Memory B cell (primary cell): ENCODE results near the gene COL4A6.

Source experiments
- ATAC-seq: fragments of 150-1000 bp; cut with Tn5 transposase; 2 replicates; pipeline ENCODE4 v1.10.0; 2021; ENCODE audit warnings: low read depth, mild to moderate bottlenecking, moderate library complexity
- DNase-seq, 2 donors: peaks; one replicate each; pipeline ENCODE4 v3.0.0; 2022; ENCODE audit warnings: low spot score in 2 of 2
- H3K27ac Mint-ChIP-seq: one replicate; pipeline ENCODE4 v1.8.0; 2022; ENCODE audit warnings: mild to moderate bottlenecking, moderate library complexity, mixed read lengths
- H3K27me3 Mint-ChIP-seq: one replicate; pipeline ENCODE4 v1.8.0; 2022; ENCODE audit warnings: mixed read lengths
- H3K36me3 Mint-ChIP-seq: one replicate; pipeline ENCODE4 v1.8.0; 2022; ENCODE audit warnings: mild to moderate bottlenecking, mixed read lengths
- H3K4me1 Mint-ChIP-seq: one replicate; pipeline ENCODE4 v1.8.0; 2022; ENCODE audit warnings: mixed read lengths
- H3K4me3 Mint-ChIP-seq: one replicate; pipeline ENCODE4 v1.8.0; 2022; ENCODE audit warnings: mild to moderate bottlenecking, moderate library complexity, mixed read lengths
- H3K9me3 Mint-ChIP-seq: one replicate; pipeline ENCODE4 v1.8.0; 2022; ENCODE audit warnings: mixed read lengths

COL4A6 gene

DNA sequence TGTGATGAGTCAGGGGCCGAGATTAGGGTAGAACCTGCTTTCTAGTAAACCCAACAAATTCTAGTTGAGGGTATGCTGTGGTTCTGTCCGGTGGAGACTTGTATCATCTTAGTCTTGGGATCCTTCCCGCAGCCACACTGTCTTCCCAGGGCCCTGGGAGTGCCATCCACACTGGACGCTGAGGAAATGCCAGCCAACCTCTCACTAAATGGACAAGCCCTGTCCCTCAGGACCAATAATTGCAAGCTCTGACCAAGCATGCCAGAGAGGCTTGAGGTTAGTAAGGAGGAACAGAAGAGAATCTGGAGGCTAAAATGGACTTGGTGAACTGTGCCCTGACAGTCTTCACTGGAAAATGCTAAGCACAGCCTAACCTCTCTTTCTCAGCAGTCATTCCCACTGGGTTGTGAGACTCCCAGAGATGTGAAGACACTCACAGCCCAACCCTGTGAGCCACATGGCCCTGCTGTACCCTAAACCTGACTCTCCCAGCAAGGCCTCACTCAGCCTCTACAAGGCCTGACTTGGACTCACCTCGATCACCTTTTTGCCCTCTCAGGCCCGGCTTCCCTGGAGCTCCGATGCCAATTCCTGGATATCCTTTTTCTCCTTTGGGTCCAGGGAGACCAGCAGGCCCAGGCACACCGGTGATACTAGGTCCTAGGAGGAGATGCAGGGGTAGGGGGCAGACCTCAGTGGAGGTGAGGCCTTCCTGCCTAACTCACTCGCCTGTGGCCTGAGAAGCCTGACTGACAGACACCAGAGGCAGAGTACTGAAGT lies 269.1 kb downstream of the COL4A6 start:
- Mint-ChIP-seq H3K9me3 (no peaks in the 10 kb centered on the region), H3K27me3 (no peaks in the 10 kb centered on the region), H3K36me3 (no peaks in the 10 kb centered on the region), H3K4me3 (no peak overlapping the region), H3K27ac (no peak overlapping the region), H3K4me1 (no peaks in the 10 kb centered on the region)
- DNase-seq, result no peak
- no peak for ATAC-seq

DNA sequence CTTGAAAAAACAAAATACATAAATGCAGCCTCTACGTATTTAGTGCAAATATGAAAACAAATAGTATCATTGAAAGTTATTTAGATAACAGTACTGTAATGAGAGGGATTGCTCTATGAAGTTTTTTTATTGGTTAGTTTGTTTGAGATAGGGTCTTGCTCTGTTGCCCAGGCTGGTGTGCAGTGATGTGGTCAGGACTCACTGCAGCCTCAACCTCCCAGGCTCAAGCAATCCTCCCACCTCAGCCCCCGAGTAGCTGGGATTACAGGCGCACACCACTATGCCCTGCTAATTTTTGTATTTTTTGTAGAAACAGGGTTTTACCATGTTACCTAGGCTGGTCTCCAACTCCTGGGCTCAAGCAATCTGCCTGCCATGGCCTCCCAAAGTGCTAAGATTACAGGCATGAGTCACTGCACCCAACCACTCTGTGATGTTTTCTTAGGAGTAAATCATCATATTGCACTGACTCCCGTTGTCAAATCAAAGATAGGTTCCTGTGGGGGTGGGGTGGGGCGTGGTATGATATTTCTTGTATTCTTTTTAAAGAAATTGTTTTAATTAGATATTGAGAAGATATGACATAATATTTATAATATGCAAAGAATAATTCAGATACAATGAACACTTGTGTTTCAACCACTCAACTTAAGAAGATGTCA lies 270.9 kb downstream of the COL4A6 start:
- no peaks in the 10 kb centered on the region for H3K36me3 Mint-ChIP-seq
- DNase-seq (no peak), ATAC-seq (no peak)
- no peak overlapping the region for H3K4me3 Mint-ChIP-seq
- H3K27ac Mint-ChIP-seq, result no peak overlapping the region
- no peaks in the 10 kb centered on the region for H3K27me3 Mint-ChIP-seq
- no peaks in the 10 kb centered on the region for H3K4me1 Mint-ChIP-seq
- peaks cover 1% of the 10 kb centered on the region for H3K9me3 Mint-ChIP-seq

DNA sequence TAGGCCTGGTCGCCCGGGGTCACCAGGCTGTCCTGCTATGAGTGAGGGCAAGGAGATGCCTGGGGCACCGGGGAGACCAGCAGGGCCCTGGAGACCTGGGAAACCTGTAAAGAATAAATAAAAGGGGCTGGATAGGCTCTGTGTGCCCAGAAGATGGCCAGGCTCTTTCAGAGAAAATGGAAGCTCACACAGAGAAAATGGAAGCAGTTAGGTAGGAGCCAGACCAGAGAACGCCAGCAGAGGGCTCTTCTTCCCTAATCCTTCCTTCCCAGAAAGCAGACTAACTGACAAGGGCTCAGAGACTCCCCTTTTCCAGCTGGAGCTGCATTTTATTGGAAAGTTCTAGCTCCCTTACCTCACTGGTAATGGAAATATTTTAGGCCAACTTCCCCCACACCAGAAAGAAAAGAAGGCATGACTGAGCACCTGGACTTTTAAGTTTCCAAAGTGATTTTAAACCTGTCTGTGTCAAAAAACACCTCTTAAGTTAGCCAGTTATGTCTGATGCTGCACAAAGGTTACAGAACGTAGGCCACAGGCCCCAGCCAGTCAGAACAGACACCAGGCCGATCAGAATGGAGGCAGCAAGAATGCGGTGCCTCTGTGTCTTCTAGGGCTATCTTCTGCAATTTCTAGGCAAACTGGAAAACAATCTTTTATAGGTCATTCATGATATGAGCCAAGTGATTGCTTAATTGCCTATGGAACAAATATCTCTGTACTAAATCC lies 272.7 kb downstream of the COL4A6 start:
- Mint-ChIP-seq H3K27me3 (no peaks in the 10 kb centered on the region), H3K27ac (no peak overlapping the region), H3K9me3 (peaks cover 1% of the 10 kb centered on the region), H3K4me1 (no peaks in the 10 kb centered on the region), H3K4me3 (no peak overlapping the region), H3K36me3 (no peaks in the 10 kb centered on the region)
- no peak for DNase-seq
- ATAC-seq, result no peak

DNA sequence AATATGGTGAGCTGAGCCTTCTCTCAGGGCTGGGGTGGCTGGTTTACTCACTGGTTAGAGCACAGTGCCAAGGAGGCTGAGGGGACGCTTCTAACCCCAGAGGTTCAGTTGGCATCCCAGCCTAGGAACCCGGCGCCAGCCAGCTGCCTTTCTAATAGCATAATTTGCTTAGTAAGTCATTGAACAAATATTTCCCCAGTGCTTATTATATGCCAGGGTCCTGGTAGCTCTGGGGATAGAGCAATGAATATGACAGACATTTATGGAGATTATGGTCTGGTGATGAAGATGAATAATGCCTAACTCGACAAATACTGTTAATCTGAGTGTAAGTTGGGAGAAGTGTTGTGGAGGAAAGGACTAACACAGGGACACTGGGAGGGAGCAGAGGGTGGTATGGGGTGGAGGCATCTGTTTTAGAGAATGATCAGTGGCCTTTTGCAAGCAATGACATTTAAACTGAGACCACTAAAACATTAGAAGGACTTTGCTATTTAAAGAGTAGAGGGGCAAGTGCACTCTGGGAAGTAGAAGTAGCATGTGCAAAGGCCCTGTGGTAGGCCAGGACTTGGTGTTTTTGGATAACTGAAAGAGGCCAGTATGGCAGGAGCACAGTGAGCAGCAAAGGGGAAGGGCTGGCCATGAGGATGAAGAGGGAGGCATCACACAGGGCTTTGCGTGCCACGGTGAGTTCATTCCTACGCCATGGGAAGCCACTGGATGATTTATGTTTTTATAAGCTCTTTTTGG lies 274.7 kb downstream of the COL4A6 start:
- Mint-ChIP-seq H3K27me3 (no peaks in the 10 kb centered on the region), H3K9me3 (peaks cover 1% of the 10 kb centered on the region), H3K27ac (no peak overlapping the region), H3K36me3 (no peaks in the 10 kb centered on the region), H3K4me3 (no peak overlapping the region), H3K4me1 (no peaks in the 10 kb centered on the region)
- DNase-seq (no peak), ATAC-seq (no peak)

DNA sequence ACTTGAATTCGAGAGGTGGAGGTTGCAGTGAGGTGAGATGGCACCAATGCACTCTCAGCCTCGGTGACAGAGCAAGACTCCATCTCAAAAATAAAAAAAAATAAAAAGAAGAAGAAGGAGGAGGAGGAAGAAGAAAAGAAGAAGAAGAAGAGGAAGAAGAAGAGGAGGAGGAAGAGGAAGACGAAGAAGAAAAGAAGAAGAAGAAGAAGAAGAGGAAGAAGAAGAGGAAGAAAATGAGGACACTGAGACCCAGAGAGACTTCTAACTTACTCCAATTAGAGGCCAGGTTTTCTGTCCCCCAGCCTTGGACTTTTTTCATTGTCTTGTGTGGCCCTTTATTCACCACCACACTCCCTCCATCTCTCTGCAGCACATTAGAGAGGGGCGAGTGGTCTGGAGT lies 276.0 kb downstream of the COL4A6 start:
- H3K27me3 Mint-ChIP-seq, result no peaks in the 10 kb centered on the region
- H3K9me3 Mint-ChIP-seq, result peaks cover 1% of the 10 kb centered on the region
- no peaks in the 10 kb centered on the region for H3K36me3 Mint-ChIP-seq
- H3K4me3 Mint-ChIP-seq, result no peak overlapping the region
- H3K4me1 Mint-ChIP-seq, result no peaks in the 10 kb centered on the region
- DNase-seq, result no peak
- ATAC-seq, result no peak
- no peak overlapping the region for H3K27ac Mint-ChIP-seq

DNA sequence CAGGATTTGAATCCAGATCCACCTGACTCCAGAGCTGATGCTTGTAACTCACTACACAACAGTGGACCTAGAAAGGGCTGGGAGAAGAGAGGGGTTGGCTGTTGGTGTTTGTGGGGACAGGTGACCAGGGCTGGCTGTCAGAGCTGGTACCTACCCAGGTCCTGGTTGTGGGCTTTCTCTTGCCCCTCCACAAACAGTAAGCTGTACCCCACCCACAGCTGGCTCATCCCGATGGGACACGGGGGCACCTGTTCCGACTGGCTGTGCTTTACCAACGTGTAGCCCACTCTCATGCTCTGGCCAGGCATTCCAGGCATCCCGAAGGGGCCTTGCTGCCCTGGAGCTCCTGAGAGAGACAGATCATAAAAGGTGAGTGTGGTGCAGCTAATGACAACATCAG lies 277.9 kb downstream of the COL4A6 start:
- ATAC-seq (no peak), DNase-seq (no peak)
- Mint-ChIP-seq H3K27me3 (no peaks in the 10 kb centered on the region), H3K36me3 (peaks cover 4% of the 10 kb centered on the region), H3K27ac (no peak overlapping the region), H3K4me1 (no peaks in the 10 kb centered on the region), H3K4me3 (no peak overlapping the region), H3K9me3 (peaks cover 1% of the 10 kb centered on the region)

DNA sequence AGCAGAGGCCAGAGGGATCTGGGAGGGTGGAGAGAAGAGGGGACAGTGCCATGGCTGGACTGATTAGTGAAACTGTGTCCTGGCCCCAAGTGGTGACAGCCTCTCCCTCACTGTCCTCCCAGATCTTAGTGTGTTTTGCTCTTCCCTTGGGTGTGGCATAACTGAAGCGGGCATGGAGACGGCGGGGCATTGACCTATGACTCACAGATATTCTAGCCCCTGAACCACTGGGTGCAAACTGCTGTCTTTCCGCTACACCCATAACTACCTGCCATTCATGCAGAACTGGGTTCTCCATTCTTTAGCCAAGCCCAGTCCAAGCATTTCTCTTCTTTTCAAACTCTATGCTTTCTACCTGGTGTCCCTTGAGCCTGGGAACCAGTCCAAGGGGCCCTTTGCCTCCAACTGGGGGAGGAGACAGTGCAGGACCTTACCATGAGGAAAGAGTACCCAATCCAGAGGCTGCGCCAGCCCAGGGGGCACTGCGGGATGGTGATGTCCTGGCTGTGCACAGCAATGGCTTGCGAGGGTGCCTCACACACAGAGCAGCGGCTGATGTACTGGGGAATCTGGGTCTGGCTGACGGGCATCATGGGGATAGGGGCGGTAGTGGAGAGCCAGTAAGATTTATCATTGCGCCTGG lies 279.1 kb downstream of the COL4A6 start:
- Mint-ChIP-seq H3K27me3 (no peaks in the 10 kb centered on the region), H3K9me3 (peaks cover 1% of the 10 kb centered on the region), H3K4me1 (no peaks in the 10 kb centered on the region), H3K36me3 (peaks cover 7% of the 10 kb centered on the region), H3K4me3 (no peak overlapping the region), H3K27ac (no peak overlapping the region)
- ATAC-seq, result no peak
- DNase-seq, result no peak

DNA sequence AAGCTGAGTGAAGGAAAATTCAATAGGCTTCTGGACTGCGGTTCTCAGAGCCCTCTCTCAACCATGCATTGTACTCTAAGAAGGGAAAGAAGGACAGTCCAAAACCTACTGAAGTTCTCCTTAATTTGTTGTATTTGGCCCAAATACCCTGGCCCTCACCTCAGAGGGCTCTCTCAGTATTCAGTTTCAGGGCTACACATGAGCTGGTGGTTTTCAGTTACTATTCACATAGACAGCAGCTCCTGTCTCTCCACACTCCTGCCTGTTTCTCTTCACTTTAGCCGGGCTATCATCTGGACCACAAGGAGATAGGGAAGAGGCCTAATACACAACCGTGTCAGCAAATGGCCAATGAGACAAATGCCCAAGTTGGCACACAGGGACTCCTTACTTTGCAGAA lies 280.6 kb downstream of the COL4A6 start:
- Mint-ChIP-seq H3K27ac (no peak overlapping the region), H3K4me1 (no peaks in the 10 kb centered on the region), H3K36me3 (peaks cover 13% of the 10 kb centered on the region), H3K27me3 (no peaks in the 10 kb centered on the region), H3K4me3 (no peak overlapping the region), H3K9me3 (no peaks in the 10 kb centered on the region)
- ATAC-seq (no peak), DNase-seq (no peak)

DNA sequence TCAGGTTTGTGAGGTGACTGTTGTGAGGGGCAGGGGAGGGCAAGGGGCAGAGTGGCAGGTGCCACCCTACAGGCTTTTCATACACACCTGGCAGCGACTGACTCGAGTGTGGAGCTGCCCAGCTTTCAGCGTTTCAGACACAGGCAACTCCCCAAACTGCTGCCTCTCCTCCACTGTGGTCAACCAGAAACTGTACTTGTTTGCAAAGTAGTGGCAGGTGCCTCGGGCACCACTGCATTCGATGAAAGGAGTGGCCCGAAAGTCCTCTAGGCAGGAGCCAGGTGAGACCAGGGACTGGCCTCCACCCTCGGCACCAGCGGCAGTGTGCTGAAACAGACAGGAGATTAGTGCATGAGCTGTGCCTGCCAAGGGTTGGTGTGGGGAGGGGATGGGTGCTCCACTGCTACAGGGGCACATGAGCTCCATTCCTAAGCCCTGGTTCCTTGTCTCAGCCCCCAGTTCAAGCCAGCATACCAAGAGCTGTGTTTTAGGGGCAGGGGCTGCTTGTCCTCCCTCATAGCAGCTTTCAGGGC lies 281.2 kb downstream of the COL4A6 start:
- Mint-ChIP-seq H3K36me3 (peaks cover 13% of the 10 kb centered on the region), H3K9me3 (no peaks in the 10 kb centered on the region), H3K4me1 (no peaks in the 10 kb centered on the region), H3K27ac (no peak overlapping the region), H3K27me3 (no peaks in the 10 kb centered on the region), H3K4me3 (no peak overlapping the region)
- DNase-seq (no peak), ATAC-seq (no peak)

DNA sequence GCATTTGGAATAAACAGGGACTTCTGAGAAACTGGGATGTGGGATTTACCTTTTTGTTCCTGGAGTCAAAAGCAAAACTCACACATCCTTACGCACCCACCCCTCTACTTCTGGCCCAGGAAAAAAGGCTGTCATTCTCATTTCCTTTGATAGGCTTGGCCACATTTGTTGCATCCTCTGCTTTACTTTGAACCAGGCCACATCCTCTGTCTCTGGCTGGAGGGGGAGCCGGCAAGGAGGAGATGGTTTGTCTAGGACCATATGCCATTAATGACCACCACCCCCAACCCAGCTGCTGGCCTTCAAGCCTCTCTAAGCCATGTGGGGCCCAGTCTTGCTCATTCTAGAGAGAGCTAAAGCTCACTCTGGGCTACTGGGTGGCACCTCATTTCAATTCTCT lies 282.1 kb downstream of the COL4A6 start:
- H3K36me3 Mint-ChIP-seq, result peaks cover 15% of the 10 kb centered on the region
- H3K27me3 Mint-ChIP-seq, result no peaks in the 10 kb centered on the region
- DNase-seq, result no peak
- ATAC-seq, result no peak
- no peak overlapping the region for H3K27ac Mint-ChIP-seq
- H3K9me3 Mint-ChIP-seq, result no peaks in the 10 kb centered on the region
- H3K4me3 Mint-ChIP-seq, result no peak overlapping the region
- no peaks in the 10 kb centered on the region for H3K4me1 Mint-ChIP-seq

DNA sequence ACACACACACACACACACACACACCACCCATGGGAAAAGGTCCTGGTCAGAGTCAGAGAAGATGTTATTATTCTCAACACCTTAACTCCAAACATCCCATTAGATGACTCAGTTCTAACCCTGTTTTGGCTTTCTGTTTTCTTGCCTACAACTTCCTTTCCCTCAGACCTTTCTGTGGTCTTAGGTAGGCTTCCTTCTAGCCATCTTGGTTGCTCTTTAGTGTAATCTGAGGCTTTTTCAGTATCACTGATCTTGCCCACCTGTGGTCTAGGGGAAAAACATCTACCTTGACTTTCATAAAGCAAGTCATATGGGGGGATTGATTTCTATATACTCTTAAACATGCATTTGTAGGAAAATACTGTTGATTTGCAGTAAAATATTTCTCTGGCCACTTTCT lies 289.7 kb downstream of the COL4A6 start:
- Mint-ChIP-seq H3K27ac (no peak overlapping the region), H3K36me3 (peaks cover 28% of the 10 kb centered on the region), H3K4me3 (no peak overlapping the region), H3K4me1 (no peaks in the 10 kb centered on the region), H3K27me3 (no peaks in the 10 kb centered on the region), H3K9me3 (no peaks in the 10 kb centered on the region)
- DNase-seq, result no peak
- no peak for ATAC-seq

DNA sequence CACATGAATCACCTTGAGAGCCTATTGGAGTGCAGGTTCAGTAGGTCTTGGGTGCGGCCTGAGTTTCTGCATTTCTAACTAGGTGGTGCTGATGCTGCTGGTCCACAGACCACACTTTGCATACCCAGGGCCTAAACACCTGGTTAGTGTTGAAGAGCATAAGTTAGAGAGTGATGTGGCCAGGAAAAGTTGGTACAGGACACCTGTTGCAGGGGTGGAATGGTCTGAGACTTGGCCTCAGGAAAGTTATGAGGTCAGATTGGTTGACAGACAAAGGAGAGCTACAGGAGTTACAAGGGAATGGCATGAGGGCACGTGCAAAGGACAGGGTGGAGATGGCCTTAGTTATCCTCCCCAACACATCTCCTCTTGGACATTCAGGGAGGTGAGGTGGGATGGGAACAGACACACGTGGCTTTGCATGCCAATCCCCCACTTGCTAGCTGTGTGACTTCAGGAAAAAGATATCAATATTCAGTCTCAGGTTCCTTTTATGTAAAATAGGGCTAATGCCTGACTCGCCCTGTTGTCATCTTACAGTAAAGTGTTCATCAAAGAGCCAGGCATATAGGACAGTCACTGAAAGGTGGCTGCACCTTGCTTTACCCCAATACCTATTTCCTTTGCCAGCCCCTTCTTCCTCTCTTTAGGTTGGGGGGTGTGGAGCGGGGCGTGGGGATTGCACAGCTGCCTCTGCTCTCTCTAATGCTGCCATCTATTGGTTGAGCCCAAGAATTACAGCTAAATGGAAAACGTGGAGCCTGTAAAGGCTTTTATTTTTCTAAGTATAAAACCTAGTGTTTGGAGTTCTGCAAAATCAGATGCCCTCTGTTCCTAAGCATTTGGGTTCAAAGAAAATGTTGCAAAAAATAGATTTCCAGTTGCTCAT lies 299.2 kb downstream of the COL4A6 start:
- no peak for DNase-seq
- Mint-ChIP-seq H3K27me3 (no peaks in the 10 kb centered on the region), H3K4me1 (no peaks in the 10 kb centered on the region), H3K9me3 (no peaks in the 10 kb centered on the region), H3K27ac (no peak overlapping the region), H3K36me3 (peaks cover 39% of the 10 kb centered on the region), H3K4me3 (no peak overlapping the region)
- no peak for ATAC-seq

DNA sequence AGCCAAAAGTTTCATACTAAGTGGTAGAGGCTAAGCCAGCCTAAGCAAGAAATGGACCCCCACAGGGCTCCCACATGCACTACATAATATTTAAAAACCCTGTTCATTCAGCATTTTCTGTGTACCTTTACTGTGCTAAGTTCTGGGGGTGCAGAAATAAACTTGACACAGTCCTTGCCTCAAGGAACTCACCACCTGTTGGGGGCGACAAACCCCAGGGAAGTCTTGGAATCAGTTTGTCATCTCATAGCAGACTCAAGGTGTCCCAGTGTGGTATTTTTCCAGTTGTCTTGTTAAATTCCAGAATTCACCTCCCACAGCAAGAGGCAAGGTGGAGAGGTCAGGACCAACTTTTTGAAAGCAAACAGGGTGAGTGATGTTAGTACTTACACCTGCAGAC lies 303.5 kb downstream of the COL4A6 start:
- no peaks in the 10 kb centered on the region for H3K4me1 Mint-ChIP-seq
- no peaks in the 10 kb centered on the region for H3K27me3 Mint-ChIP-seq
- DNase-seq (no peak), ATAC-seq (no peak)
- no peak overlapping the region for H3K27ac Mint-ChIP-seq
- no peaks in the 10 kb centered on the region for H3K9me3 Mint-ChIP-seq
- no peak overlapping the region for H3K4me3 Mint-ChIP-seq
- peaks cover 39% of the 10 kb centered on the region for H3K36me3 Mint-ChIP-seq
